Osteocyte (in vitro differentiated cells): Measurements from ENCODE around the gene SYPL1. TPM values are rescaled to one million over a fixed set of nuclear protein-coding genes. Genes with fewer than 3 reads are reported as not detected.
"Not testable (repeated sequence)": the region's sequence is repeated elsewhere in the genome, so short reads cannot be mapped to it uniquely, and the experiment has no call there.

ENCODE experiments used
- DNase-seq: peaks from one replicate; pipeline ENCODE4 v3.0.0; 2021; ENCODE audit warnings: mixed read lengths; ENCODE audit not compliant: unreplicated experiment; ENCODE audit errors: extremely low spot score
- H3K27ac Mint-ChIP-seq: one replicate; pipeline ENCODE4 v1.8.0; 2021; ENCODE audit warnings: mild to moderate bottlenecking, mixed read lengths; ENCODE audit not compliant: unreplicated experiment
- H3K27me3 Mint-ChIP-seq: one replicate; pipeline ENCODE4 v1.8.0; 2021; ENCODE audit warnings: mixed read lengths; ENCODE audit not compliant: unreplicated experiment
- H3K36me3 Mint-ChIP-seq: one replicate; pipeline ENCODE4 v1.8.0; 2021; ENCODE audit warnings: mixed read lengths; ENCODE audit not compliant: unreplicated experiment
- H3K4me1 Mint-ChIP-seq: one replicate; pipeline ENCODE4 v1.8.0; 2021; ENCODE audit warnings: mixed read lengths; ENCODE audit not compliant: unreplicated experiment
- H3K4me3 Mint-ChIP-seq: one replicate; pipeline ENCODE4 v1.8.0; 2021; ENCODE audit warnings: mild to moderate bottlenecking, moderate library complexity, mixed read lengths; ENCODE audit not compliant: unreplicated experiment
- H3K9me3 Mint-ChIP-seq: one replicate; pipeline ENCODE4 v1.8.0; 2021; ENCODE audit warnings: mixed read lengths; ENCODE audit not compliant: unreplicated experiment
- total RNA-seq: library from RNA; stranded (reverse); gene quantifications from 2 replicates; pipeline ENCODE4 v1.2.1, GENCODE V29; 2021
- TF ChIP-seq, protein P1 (sequence below): fragments of 200-600 bp; sonication (generic); IDR thresholded peaks from 2 replicates; pipeline ENCODE4 v1.5.0; 2021; ENCODE audit warnings: antibody characterized with exemption, mild to moderate bottlenecking, moderate library complexity

SYPL1 gene
- total RNA-seq, 1 donor from 2014 or later, result 80.9 TPM

DNA sequence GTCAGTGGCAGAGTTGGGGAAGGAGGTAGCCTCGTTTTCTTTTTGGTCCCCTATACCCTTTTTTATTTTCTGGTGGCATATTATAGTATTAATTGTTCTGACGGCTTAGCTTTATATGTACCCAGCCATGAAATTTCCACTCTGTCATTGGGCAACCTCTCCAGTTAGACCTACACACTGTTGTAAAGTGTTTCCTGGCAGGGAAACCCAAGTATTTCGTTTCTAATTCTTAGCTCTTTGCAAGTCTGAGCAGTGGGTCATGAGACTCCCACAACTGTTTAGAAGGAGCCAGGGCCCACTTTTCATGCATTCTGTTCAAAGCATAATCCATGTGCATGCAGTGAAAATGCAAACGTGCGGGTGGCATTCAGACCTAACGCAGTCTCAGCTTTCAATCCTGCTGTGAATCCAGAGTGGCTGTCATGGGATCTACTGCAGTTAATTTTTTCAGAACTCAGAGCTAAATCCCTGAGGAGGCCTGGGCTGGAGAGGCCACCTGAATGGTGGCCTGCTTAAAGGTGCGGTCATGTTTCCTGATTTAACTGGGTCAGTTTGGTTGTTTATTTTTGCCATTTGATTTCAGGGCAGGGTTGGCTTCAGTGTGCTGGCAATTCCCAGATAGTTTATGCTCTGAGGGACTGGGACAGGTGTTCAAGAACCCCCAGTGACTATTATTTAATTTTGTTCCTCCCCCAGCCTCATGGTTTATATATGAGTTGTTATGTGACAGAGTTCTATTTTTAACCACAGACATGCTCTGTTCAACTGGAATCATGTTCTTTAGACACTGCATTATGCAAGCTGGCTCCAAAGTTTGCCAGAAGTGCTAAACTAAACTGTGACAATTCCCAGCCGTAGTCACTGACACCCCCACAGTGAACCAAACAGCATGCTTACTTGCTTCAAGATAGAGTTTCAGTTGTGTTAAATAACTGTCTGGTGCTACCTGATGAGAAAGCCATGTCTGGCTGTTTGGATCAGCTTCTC, 27.4 kb upstream of the SYPL1 start:
- Mint-ChIP-seq H3K27me3 (peaks cover 17% of the 10 kb centered on the region), H3K36me3 (no peaks in the 10 kb centered on the region), H3K4me1 (peaks cover 9% of the 10 kb centered on the region), H3K27ac (no peak overlapping the region), H3K9me3 (no peaks in the 10 kb centered on the region), H3K4me3 (no peak overlapping the region)
- TF ChIP-seq, protein P1, sequence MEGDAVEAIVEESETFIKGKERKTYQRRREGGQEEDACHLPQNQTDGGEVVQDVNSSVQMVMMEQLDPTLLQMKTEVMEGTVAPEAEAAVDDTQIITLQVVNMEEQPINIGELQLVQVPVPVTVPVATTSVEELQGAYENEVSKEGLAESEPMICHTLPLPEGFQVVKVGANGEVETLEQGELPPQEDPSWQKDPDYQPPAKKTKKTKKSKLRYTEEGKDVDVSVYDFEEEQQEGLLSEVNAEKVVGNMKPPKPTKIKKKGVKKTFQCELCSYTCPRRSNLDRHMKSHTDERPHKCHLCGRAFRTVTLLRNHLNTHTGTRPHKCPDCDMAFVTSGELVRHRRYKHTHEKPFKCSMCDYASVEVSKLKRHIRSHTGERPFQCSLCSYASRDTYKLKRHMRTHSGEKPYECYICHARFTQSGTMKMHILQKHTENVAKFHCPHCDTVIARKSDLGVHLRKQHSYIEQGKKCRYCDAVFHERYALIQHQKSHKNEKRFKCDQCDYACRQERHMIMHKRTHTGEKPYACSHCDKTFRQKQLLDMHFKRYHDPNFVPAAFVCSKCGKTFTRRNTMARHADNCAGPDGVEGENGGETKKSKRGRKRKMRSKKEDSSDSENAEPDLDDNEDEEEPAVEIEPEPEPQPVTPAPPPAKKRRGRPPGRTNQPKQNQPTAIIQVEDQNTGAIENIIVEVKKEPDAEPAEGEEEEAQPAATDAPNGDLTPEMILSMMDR, result no peak
- no peak for DNase-seq

GRCh38 chr7:106138776-106139175, 26.7 kb upstream of the SYPL1 start:
- Mint-ChIP-seq H3K27ac (no peak overlapping the region), H3K27me3 (peaks cover 22% of the 10 kb centered on the region), H3K9me3 (no peaks in the 10 kb centered on the region), H3K4me1 (peaks cover 9% of the 10 kb centered on the region), H3K36me3 (no peaks in the 10 kb centered on the region), H3K4me3 (no peak overlapping the region)
- TF ChIP-seq, protein P1, result no peak
- no peak for DNase-seq

- peaks cover 24% of the 10 kb centered on the region for H3K27me3 Mint-ChIP-seq
- not testable (repeated sequence) for H3K4me3 Mint-ChIP-seq, H3K36me3 Mint-ChIP-seq, DNase-seq, H3K4me1 Mint-ChIP-seq, H3K27ac Mint-ChIP-seq, H3K9me3 Mint-ChIP-seq
These were observed 26.1 kb upstream of the SYPL1 start for GRCh38 chr7:106138181-106138580.

DNA sequence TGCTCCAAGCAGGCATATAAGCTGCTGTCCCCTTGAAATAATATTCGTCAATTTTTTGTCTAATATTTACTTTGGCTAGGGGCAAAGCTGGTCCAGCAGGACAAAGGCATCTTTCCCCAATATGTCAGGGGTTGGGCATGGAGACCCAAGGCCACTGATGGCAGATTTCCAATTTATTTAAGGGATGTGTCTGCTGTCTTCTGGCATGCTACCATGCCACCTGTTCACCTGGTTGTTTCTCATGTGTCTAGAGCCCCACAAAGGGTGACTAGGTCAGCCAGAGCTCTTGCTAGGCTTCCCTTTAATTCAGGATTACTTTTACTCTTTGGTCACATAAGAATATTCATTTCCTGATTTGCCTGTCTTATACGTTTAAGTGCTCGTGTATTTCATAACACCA, 22.1 kb upstream of the SYPL1 start:
- H3K27me3 Mint-ChIP-seq, result peaks cover 22% of the 10 kb centered on the region
- no peaks in the 10 kb centered on the region for H3K9me3 Mint-ChIP-seq
- H3K4me1 Mint-ChIP-seq, result peaks cover under 1% of the 10 kb centered on the region
- no peaks in the 10 kb centered on the region for H3K36me3 Mint-ChIP-seq
- DNase-seq, result no peak
- TF ChIP-seq, protein P1, result no peak
- H3K27ac Mint-ChIP-seq, result no peak overlapping the region
- H3K4me3 Mint-ChIP-seq, result no peak overlapping the region

GRCh38 chr7:106129291-106129690, 17.2 kb upstream of the SYPL1 start:
- H3K4me1 Mint-ChIP-seq, result peaks cover 10% of the 10 kb centered on the region
- H3K36me3 Mint-ChIP-seq, result no peaks in the 10 kb centered on the region
- no peak overlapping the region for H3K4me3 Mint-ChIP-seq
- DNase-seq, result no peak
- TF ChIP-seq, protein P1, result no peak
- peaks cover 18% of the 10 kb centered on the region for H3K27me3 Mint-ChIP-seq
- H3K27ac Mint-ChIP-seq, result no peak overlapping the region
- H3K9me3 Mint-ChIP-seq, result no peaks in the 10 kb centered on the region
